IMR-90 (cell line): ENCODE data around the gene SLC23A3.

ENCODE experiments used
- BHLHE40 ChIP-seq: fragments of 150-350 bp; IDR thresholded peaks from 2 replicates; pipeline ENCODE4 v1.6.1; 2016; ENCODE audit warnings: mild to moderate bottlenecking, low read depth, low read length
- MAZ ChIP-seq: IDR thresholded peaks from 2 replicates; pipeline ENCODE4 v1.6.1; 2012; ENCODE audit warnings: low read depth, mild to moderate bottlenecking, low read length, improper control_type of control experiment, moderate library complexity, borderline replicate concordance
- POLR2A ChIP-seq: IDR thresholded peaks from 2 replicates; pipeline ENCODE4 v1.6.1; 2012; ENCODE audit warnings: mild to moderate bottlenecking, low read depth, low read length
- RAD21 ChIP-seq: IDR thresholded peaks from 2 replicates; pipeline ENCODE4 v1.6.1; 2012; ENCODE audit warnings: low read length, improper control_type of control experiment
- RFX5 ChIP-seq: IDR thresholded peaks from 2 replicates; pipeline ENCODE4 v1.8.0; 2012; ENCODE audit warnings: low read depth, mild to moderate bottlenecking, low read length, moderate library complexity
- SMC3 ChIP-seq: fragments of 150-350 bp; IDR thresholded peaks from 2 replicates; pipeline ENCODE4 v1.6.1; 2016; ENCODE audit warnings: low read depth, mild to moderate bottlenecking, antibody characterized with exemption, low read length, moderate library complexity
- TF ChIP-seq, protein P1 (sequence below): conservative IDR thresholded peaks from 2 replicates; pipeline ENCODE4 v1.5.1; 2012; ENCODE audit warnings: mild to moderate bottlenecking, low read depth, low read length, improper control_type of control experiment
- TF ChIP-seq, protein P2 (sequence below): fragments of 150-350 bp; IDR thresholded peaks from 2 replicates; pipeline ENCODE4 v1.6.1; 2017; ENCODE audit warnings: mild to moderate bottlenecking, antibody characterized with exemption, low read length, low read depth

DNA sequence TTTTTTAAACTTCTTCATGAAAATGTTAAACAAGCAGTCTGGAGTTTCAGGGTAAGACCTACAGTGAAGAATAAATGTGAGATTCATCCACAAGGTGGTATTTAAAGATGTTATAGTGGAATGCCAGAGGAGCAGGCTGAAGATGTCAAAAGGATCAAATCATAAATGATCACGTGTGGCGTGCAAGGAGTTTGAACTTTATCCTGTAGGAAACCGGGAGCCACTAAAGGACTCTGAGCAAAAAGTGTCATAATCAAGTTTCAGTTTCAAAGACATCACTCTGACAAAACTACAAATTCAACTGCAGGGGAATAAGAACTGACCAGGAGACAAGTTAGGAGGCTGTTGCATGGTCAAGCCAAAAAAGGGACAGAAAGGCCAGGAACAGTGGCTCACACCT, 29.1 kb downstream of the SLC23A3 start:
- TF ChIP-seq BHLHE40 (no peak), POLR2A (no peak), MAZ (no peak), RAD21 (no peak), RFX5 (no peak), SMC3 (no peak)
- TF ChIP-seq, protein P1, sequence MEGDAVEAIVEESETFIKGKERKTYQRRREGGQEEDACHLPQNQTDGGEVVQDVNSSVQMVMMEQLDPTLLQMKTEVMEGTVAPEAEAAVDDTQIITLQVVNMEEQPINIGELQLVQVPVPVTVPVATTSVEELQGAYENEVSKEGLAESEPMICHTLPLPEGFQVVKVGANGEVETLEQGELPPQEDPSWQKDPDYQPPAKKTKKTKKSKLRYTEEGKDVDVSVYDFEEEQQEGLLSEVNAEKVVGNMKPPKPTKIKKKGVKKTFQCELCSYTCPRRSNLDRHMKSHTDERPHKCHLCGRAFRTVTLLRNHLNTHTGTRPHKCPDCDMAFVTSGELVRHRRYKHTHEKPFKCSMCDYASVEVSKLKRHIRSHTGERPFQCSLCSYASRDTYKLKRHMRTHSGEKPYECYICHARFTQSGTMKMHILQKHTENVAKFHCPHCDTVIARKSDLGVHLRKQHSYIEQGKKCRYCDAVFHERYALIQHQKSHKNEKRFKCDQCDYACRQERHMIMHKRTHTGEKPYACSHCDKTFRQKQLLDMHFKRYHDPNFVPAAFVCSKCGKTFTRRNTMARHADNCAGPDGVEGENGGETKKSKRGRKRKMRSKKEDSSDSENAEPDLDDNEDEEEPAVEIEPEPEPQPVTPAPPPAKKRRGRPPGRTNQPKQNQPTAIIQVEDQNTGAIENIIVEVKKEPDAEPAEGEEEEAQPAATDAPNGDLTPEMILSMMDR = no peak
- TF ChIP-seq, protein P2, sequence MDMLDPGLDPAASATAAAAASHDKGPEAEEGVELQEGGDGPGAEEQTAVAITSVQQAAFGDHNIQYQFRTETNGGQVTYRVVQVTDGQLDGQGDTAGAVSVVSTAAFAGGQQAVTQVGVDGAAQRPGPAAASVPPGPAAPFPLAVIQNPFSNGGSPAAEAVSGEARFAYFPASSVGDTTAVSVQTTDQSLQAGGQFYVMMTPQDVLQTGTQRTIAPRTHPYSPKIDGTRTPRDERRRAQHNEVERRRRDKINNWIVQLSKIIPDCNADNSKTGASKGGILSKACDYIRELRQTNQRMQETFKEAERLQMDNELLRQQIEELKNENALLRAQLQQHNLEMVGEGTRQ = no peak
